K562 (cell line): Measurements from ENCODE around the gene CCDC3. TPM values are rescaled to one million over a fixed set of nuclear protein-coding genes. Genes with fewer than 3 reads are reported as not detected.

Experiments
- ATAC-seq: fragments of 200-7000 bp; cut with Tn5 transposase; 3 replicates; pipeline ENCODE4 v1.9.1; 2020; ENCODE audit warnings: moderate library complexity
- BruUV-seq: library from RNA; stranded (reverse); fragments of 400-500 nt; replicated peaks from 2 replicates; lab custom pipeline; 2021; lab: Mats Ljungman, UMichigan
- CTCF ChIA-PET: fragments of 300-600 bp; formaldehyde crosslinking; extraction: SDS; loops from one replicate; lab custom pipeline; 2021; ENCODE audit warnings: low intra/inter-chr PET ratio; lab: Yijun Ruan, JAX
- POLR2A ChIA-PET: fragments of 300-600, 350-650 bp; sonication (Branson Sonifier 250); formaldehyde crosslinking; extraction: SDS; loops from one replicate; lab custom pipeline; 2021; ENCODE audit warnings: antibody characterized with exemption, inconsistent platforms; lab: Yijun Ruan, JAX
- DNase-seq, 4 experiments: peaks; one replicate each; pipeline versions ENCODE4 v3.0.0 to v3.0.0-alpha.2; 2011 to 2018; ENCODE audit warnings: low spot score in 3 of 4, mixed read lengths in 3 of 4; ENCODE audit errors: extremely low read depth in 1 of 4
- FAIRE-seq: peaks from 2 replicates; lab custom pipeline; 2011; peaks lifted over from hg19 to GRCh38; lab: Jason Lieb, UNC
- H2AFZ ChIP-seq: 2 replicates; pipeline ENCODE4 v1.6.0; 2011; ENCODE audit warnings: low read depth, low read length, control low read depth, inconsistent platforms
- H3K27ac ChIP-seq: fragments of 200-600 bp; 3 replicates; pipeline ENCODE4 v1.8.0; 2011; ENCODE audit warnings: low read depth, mild to moderate bottlenecking, control low read depth, inconsistent platforms, low read length, moderate library complexity, mixed read lengths; ENCODE audit errors: extremely low read depth
- H3K27me3 ChIP-seq, 2 experiments: fragments of 300-600 bp in 1 of 2; 2 replicates in 1 of 2; 3 replicates in 1 of 2; pipeline versions ENCODE4 v1.6.0 to v1.8.0; 2011; ENCODE audit warnings: inconsistent platforms in 2 of 2, low read length in 2 of 2, mild to moderate bottlenecking in 1 of 2, mixed read lengths in 1 of 2, moderate library complexity in 1 of 2; ENCODE audit not compliant: control insufficient read depth in 2 of 2, insufficient read depth in 2 of 2
- H3K36me3 ChIP-seq: fragments of 300-600 bp; 3 replicates; pipeline ENCODE4 v1.8.0; 2011; ENCODE audit warnings: mild to moderate bottlenecking, low read length, inconsistent platforms; ENCODE audit not compliant: control insufficient read depth, insufficient read depth
- H3K4me1 ChIP-seq, 2 experiments: fragments of 200-600 bp in 1 of 2; replicated peaks in 1 of 2; 2 replicates in 1 of 2; 3 replicates in 1 of 2; pipeline versions ENCODE4 v1.5.1 to v1.8.0; 2011; ENCODE audit warnings: inconsistent platforms in 2 of 2, low read length in 2 of 2, mild to moderate bottlenecking in 1 of 2, mixed read lengths in 1 of 2, moderate library complexity in 1 of 2; ENCODE audit not compliant: control insufficient read depth in 2 of 2, insufficient read depth in 2 of 2
- H3K4me2 ChIP-seq: 2 replicates; pipeline ENCODE4 v1.6.1; 2011; ENCODE audit warnings: low read length, control low read depth, inconsistent platforms, mixed read lengths; ENCODE audit not compliant: insufficient read depth
- H3K4me3 ChIP-seq: fragments of 200-600 bp; sonication (generic), shearing (Covaris generic); 2 replicates; pipeline ENCODE4 v1.5.1; 2016; ENCODE audit warnings: control low read depth, inconsistent platforms
- H3K79me2 ChIP-seq: fragments of 200-600 bp; 3 replicates; pipeline ENCODE4 v1.8.0; 2011; ENCODE audit warnings: low read length, inconsistent platforms; ENCODE audit not compliant: control insufficient read depth, insufficient read depth
- H3K9ac ChIP-seq, 2 experiments: 2 replicates each; pipeline versions ENCODE4 v1.6.0 to v1.6.1; 2011; ENCODE audit warnings: low read depth in 2 of 2, low read length in 2 of 2, control low read depth in 1 of 2, inconsistent platforms in 1 of 2, mild to moderate bottlenecking in 1 of 2, mixed read lengths in 1 of 2; ENCODE audit not compliant: insufficient read depth in 1 of 2
- H3K9me1 ChIP-seq: one replicate; pipeline ENCODE4 v1.6.0; 2011; ENCODE audit warnings: inconsistent platforms, mild to moderate bottlenecking, low read length, moderate library complexity; ENCODE audit not compliant: control insufficient read depth, insufficient read depth
- H3K9me3 ChIP-seq: replicated peaks from 2 replicates; pipeline ENCODE4 v1.5.1; 2011; ENCODE audit warnings: low read depth, low read length, inconsistent platforms; ENCODE audit not compliant: control insufficient read depth, insufficient read depth
- H4K20me1 ChIP-seq: replicated peaks from 2 replicates; pipeline ENCODE4 v1.6.1; 2011; ENCODE audit warnings: low read length, inconsistent platforms, mixed read lengths; ENCODE audit not compliant: control insufficient read depth, insufficient read depth
- CHD2 ChIP-seq: IDR thresholded peaks from 2 replicates; pipeline ENCODE4 v1.6.1; 2011; ENCODE audit warnings: low read depth, low read length
- HCFC1 ChIP-seq: IDR thresholded peaks from 2 replicates; pipeline ENCODE4 v1.6.1; 2012; ENCODE audit warnings: low read depth, low read length, improper control_type of control experiment
- JUNB ChIP-seq: fragments of 450-650 bp; formaldehyde crosslinking; conservative IDR thresholded peaks from 2 replicates; pipeline ENCODE4 v1.4.0; 2020; ENCODE audit warnings: mild to moderate bottlenecking
- MEF2A ChIP-seq: IDR thresholded peaks from 2 replicates; pipeline ENCODE4 v1.6.1; 2011; ENCODE audit warnings: low read depth, mild to moderate bottlenecking, low read length, moderate library complexity; ENCODE audit not compliant: control insufficient read depth
- PYGO2 ChIP-seq: fragments of 450-650 bp; IDR thresholded peaks from 2 replicates; pipeline ENCODE4 v1.6.1; 2016; ENCODE audit warnings: mild to moderate bottlenecking, missing genetic modification characterization, moderate library complexity, missing compliant biosample characterization
- RBM25 ChIP-seq: fragments of 200-400 bp; formaldehyde crosslinking; IDR thresholded peaks from 2 replicates; pipeline ENCODE4 v1.6.1; 2018; ENCODE audit warnings: low read length, low read depth, moderate library complexity; ENCODE audit not compliant: severe bottlenecking
- U2AF2 ChIP-seq: fragments of 200-400 bp; formaldehyde crosslinking; optimal IDR thresholded peaks from 2 replicates; pipeline ENCODE3; 2017; ENCODE audit warnings: low read depth, mild to moderate bottlenecking, low read length
- ZNF146 ChIP-seq: IDR thresholded peaks from one replicate; pipeline ENCODE4 v1.6.1; 2018; ENCODE audit warnings: missing compliant biosample characterization; ENCODE audit not compliant: unreplicated experiment
- ZNF263 ChIP-seq: sonication (generic); formaldehyde crosslinking; IDR thresholded peaks from 2 replicates; pipeline ENCODE4 v1.8.0; 2022; ENCODE audit warnings: mild to moderate bottlenecking, missing genetic modification reagents, borderline replicate concordance
- WGBS: fragments of 100-300 bp; shearing (Covaris generic); methylation state at CpG from one replicate; pipeline ENCODE4 v1.1.6; 2016; ENCODE audit warnings: low coverage, mixed read lengths; ENCODE audit not compliant: insufficient coverage; ENCODE audit errors: missing lambda C conversion rate; 5-methylcytosine and 5-hydroxymethylcytosine counted together
- in situ Hi-C: fragments of 300-500 bp; cut with MboI; formaldehyde crosslinking; loops from 4 replicates; pipeline ENCODE4 v1.15.0; 2018; ENCODE audit warnings: inconsistent platforms, mixed read lengths
- intact Hi-C: fragments of 100-400 bp; cut with micrococcal nuclease; formaldehyde crosslinking; loops from 2 replicates; pipeline ENCODE4 v1.14.2; 2022
- polyA plus RNA-seq, 8 experiments: library from polyadenylated mRNA; depleted of rRNA in 4 of 8; stranded (reverse) in 5 of 8; unstranded in 3 of 8; fragments of >200 nt; fragmentation: Nextera tagmentation in 2 of 8; fragmentation: Illumina TruSeq in 1 of 8; extraction: Ambion mirVana in 2 of 8; extraction: Trizol in 1 of 8; gene quantifications; 2 replicates each; pipeline versions ENCODE4 v1.2.1 to v1.2.3, GENCODE V29; 2011 to 2014; ENCODE audit warnings: inconsistent platforms in 1 of 8, missing spikeins in 1 of 8
- total RNA-seq, 7 experiments: library from RNA; depleted of rRNA in 6 of 7; stranded (reverse); fragments of >200 nt in 6 of 7; fragmentation: Illumina TruSeq in 2 of 7; extraction: Trizol in 2 of 7; gene quantifications; 2 replicates each; pipeline versions ENCODE4 v1.2.1 to v1.2.3, GENCODE V29; 2011 to 2021; ENCODE audit warnings: low replicate concordance in 1 of 7
- TF ChIP-seq, protein P1 (sequence below): fragments of 450-650 bp; conservative IDR thresholded peaks from 2 replicates; pipeline ENCODE4 v1.6.1; 2016; ENCODE audit warnings: missing genetic modification characterization, low read depth, mild to moderate bottlenecking, control low read depth, missing compliant biosample characterization
- TF ChIP-seq, protein P2 (sequence below), 2 experiments: fragments of 200-800 bp in 1 of 2; sonication (Bioruptor generic) in 1 of 2; sonication (generic) in 1 of 2; formaldehyde crosslinking in 1 of 2; IDR thresholded peaks in 1 of 2; conservative IDR thresholded peaks in 1 of 2; 2 replicates each; pipeline versions ENCODE4 v1.5.0 to v1.6.1; 2016 to 2020; ENCODE audit warnings: missing compliant biosample characterization in 1 of 2, missing genetic modification characterization in 1 of 2, missing genetic modification reagents in 1 of 2

Gene CCDC3
- total and polyA plus RNA-seq, 9 of the 15 experiments (the other 6 are each of a cell fraction or from before 2014, with no cell fraction given), result not detected

DNA sequence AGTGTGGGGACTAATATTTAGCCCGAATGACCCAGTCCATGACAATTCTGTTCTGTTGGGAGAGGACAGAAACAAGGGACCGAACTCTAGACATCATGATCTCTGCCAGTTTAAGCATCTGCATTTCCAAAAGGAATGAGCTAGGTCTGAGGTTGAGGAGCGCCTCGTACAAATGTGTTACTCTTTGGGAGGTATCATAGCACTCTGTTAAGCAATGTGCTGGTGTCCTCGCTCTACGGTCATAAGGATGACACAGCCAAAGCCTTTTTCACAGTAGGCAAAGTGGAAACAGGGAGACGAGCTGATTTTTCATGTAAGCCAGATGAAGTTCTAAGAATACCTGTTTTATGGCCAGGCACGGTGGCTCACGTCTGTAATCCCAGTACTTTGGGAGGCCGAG, 15.4 kb upstream of the CCDC3 start (continued):
- TF ChIP-seq PYGO2 (tag) (no peak), MEF2A (no peak), JUNB (no peak), ZNF146 (CRISPR knock-in tag) (no peak)
- TF ChIP-seq, protein P1, sequence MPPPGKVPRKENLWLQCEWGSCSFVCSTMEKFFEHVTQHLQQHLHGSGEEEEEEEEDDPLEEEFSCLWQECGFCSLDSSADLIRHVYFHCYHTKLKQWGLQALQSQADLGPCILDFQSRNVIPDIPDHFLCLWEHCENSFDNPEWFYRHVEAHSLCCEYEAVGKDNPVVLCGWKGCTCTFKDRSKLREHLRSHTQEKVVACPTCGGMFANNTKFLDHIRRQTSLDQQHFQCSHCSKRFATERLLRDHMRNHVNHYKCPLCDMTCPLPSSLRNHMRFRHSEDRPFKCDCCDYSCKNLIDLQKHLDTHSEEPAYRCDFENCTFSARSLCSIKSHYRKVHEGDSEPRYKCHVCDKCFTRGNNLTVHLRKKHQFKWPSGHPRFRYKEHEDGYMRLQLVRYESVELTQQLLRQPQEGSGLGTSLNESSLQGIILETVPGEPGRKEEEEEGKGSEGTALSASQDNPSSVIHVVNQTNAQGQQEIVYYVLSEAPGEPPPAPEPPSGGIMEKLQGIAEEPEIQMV (tag), result no peak
- TF ChIP-seq, all 486 proteins: peak for 0

DNA sequence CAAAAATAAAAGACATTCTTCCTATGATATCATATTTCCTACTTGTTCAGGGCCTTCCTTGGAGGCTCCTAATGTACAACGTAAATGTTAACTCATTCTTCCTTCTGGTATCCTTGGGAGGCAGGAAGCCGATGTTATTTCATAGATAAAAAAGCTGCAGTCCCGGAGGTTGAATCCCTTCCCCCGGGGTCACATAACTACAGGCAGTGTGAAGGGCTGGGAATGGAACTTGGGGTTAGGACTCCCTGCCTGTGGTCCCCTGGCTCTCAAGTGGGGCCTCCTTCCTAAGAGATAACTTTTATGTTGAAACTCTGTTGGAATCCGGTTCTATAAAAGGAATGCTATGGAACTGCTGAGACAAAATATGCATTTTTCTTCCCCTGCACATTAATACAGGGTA, 14.9 kb upstream of the CCDC3 start:
- DNase-seq, result no peak
- in situ Hi-C loops, result no loop called here
- H3K36me3 ChIP-seq, result no peaks in the 10 kb centered on the region
- no peak overlapping the region for H3K9ac ChIP-seq
- CTCF ChIA-PET, result no interaction called here
- H4K20me1 ChIP-seq, result no peaks in the 10 kb centered on the region
- TF ChIP-seq HCFC1 (no peak), CHD2 (no peak), ZNF263 (CRISPR knock-in tag) (no peak), U2AF2 (no peak), RBM25 (no peak)
- TF ChIP-seq, protein P2, sequence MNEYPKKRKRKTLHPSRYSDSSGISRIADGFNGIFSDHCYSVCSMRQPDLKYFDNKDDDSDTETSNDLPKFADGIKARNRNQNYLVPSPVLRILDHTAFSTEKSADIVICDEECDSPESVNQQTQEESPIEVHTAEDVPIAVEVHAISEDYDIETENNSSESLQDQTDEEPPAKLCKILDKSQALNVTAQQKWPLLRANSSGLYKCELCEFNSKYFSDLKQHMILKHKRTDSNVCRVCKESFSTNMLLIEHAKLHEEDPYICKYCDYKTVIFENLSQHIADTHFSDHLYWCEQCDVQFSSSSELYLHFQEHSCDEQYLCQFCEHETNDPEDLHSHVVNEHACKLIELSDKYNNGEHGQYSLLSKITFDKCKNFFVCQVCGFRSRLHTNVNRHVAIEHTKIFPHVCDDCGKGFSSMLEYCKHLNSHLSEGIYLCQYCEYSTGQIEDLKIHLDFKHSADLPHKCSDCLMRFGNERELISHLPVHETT (CRISPR knock-in tag; conservative IDR thresholded peaks at IDR 0.05 in 1 of 2, IDR thresholded peaks at IDR 0.05 in 1 of 2), result no peak
- TF ChIP-seq, all 486 proteins: peak for 0
- no peak for FAIRE-seq
- WGBS, result 0% methylated on average over 5 of the region's 5 CpGs
- Histone ChIP-seq H3K9me3 (no peaks in the 10 kb centered on the region), H2AFZ (no peak overlapping the region), H3K27ac (no peak overlapping the region), H3K27me3 (peaks cover 2 to 4% of the 10 kb centered on the region in 2 experiments; a peak in 4 of 5 replicates), H3K4me2 (no peak overlapping the region), H3K4me3 (no peak overlapping the region), H3K4me1 (no peaks in the 10 kb centered on the region), H3K9me1 (no peaks in the 10 kb centered on the region), H3K79me2 (no peaks in the 10 kb centered on the region)
- BruUV-seq, result no TSS peak
- POLR2A ChIA-PET, result no interaction called here
- no peak for ATAC-seq
- intact Hi-C loops, result no loop called here
